A172 (cell line): ENCODE results near the gene DLX1. TPM values are rescaled to one million over a fixed set of nuclear protein-coding genes. Genes with fewer than 3 reads are reported as not detected.

Experiments
- DNase-seq: peaks from one replicate; pipeline ENCODE4 v3.0.0-alpha.2; 2015; ENCODE audit warnings: low spot score
- total RNA-seq: library from RNA; depleted of rRNA; stranded (reverse); fragments of >200 nt; shearing (Covaris generic); gene quantifications from 2 replicates; pipeline ENCODE4 v1.2.3, GENCODE V29; 2014

Gene DLX1
- total RNA-seq, 1 experiment from 2014 or later = 5.3 TPM

- peak; percentile 65 for DNase-seq
Observed at GRCh38 chr2:172096626-172097547, 11.6 kb downstream of the DLX1 start.

- peak; percentile 53 for DNase-seq
Observed at GRCh38 chr2:172097557-172098131, 12.3 kb downstream of the DLX1 start.

GRCh38 chr2:172098287-172098649 lies 13.0 kb downstream of the DLX1 start:
- DNase-seq = peak; percentile 30

GRCh38 chr2:172098650-172099471 lies 13.6 kb downstream of the DLX1 start:
- DNase-seq = peak; percentile 73

GRCh38 chr2:172099472-172100079 lies 14.3 kb downstream of the DLX1 start:
- no peak for DNase-seq

- DNase-seq = no peak
Observed at GRCh38 chr2:172100080-172100934, 15.0 kb downstream of the DLX1 start.

- no peak for DNase-seq
Observed at GRCh38 chr2:172100935-172101820, 15.9 kb downstream of the DLX1 start.

- DNase-seq = no peak
Observed at GRCh38 chr2:172101821-172102390, 16.6 kb downstream of the DLX1 start.

GRCh38 chr2:172102391-172103359 lies 17.4 kb downstream of the DLX1 start, which contains the start of gene DLX2:
TSS of gene DLX2 (minus strand) at chr2:172102900. CDS start at chr2:172102538, 362 bp downstream.
- peak; percentile 91 for DNase-seq

- DNase-seq = peak; percentile 82
Observed at GRCh38 chr2:172103471-172104272, 18.4 kb downstream of the DLX1 start.

- DNase-seq = no peak
Observed at GRCh38 chr2:172105471-172106107, 20.3 kb downstream of the DLX1 start.

GRCh38 chr2:172106108-172106961 lies 21.0 kb downstream of the DLX1 start:
- DNase-seq = no peak

- no peak for DNase-seq
Observed at GRCh38 chr2:172107690-172108586, 22.6 kb downstream of the DLX1 start.

- DNase-seq = no peak
Observed at GRCh38 chr2:172108587-172108930, 23.3 kb downstream of the DLX1 start.
